ENCODE data around the gene FAM20B.
"Not testable (repeated sequence)": the region's sequence is repeated elsewhere in the genome, so short reads cannot be mapped to it uniquely, and the experiment has no call there.

DNA sequence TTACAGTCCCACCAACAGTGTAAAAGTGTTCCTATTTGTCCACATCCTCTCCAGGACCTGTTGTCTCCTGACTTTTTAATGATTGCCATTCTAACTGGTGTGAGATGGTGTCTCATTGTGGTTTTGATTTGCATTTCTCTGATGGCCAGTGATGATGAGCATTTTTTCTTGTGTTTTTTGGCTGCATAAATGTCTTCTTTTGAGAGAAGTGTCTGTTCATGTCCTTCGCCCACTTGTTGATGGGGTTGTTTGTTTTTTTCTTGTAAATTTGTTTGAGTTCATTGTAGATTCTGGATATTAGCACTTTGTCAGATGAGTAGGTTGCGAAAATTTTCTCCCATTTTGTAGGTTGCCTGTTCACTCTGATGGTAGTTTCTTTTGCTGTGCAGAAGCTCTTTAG, 37.5 kb upstream of the FAM20B start:
- not testable (repeated sequence) for TF ChIP-seq KDM5A (IDR thresholded peaks at IDR 0.05; ENCODE audit: borderline replicate concordance, low read length); ZNF335 (CRISPR knock-in tag; IDR thresholded peaks at IDR 0.05); EP300 (IDR thresholded peaks at IDR 0.05; ENCODE audit: low read depth in 2 of 2, low read length in 2 of 2); EP300 (CRISPR knock-in tag; IDR thresholded peaks at IDR 0.05; ENCODE audit: borderline replicate concordance); CREB1 (IDR thresholded peaks at IDR 0.05); CREB1 (CRISPR knock-in tag; IDR thresholded peaks at IDR 0.05); SRSF9 (IDR thresholded peaks at IDR 0.05; ENCODE audit: borderline replicate concordance, insufficient read depth, low read depth, low read length, poor library complexity, severe bottlenecking)
- TF ChIP-seq, protein P1, sequence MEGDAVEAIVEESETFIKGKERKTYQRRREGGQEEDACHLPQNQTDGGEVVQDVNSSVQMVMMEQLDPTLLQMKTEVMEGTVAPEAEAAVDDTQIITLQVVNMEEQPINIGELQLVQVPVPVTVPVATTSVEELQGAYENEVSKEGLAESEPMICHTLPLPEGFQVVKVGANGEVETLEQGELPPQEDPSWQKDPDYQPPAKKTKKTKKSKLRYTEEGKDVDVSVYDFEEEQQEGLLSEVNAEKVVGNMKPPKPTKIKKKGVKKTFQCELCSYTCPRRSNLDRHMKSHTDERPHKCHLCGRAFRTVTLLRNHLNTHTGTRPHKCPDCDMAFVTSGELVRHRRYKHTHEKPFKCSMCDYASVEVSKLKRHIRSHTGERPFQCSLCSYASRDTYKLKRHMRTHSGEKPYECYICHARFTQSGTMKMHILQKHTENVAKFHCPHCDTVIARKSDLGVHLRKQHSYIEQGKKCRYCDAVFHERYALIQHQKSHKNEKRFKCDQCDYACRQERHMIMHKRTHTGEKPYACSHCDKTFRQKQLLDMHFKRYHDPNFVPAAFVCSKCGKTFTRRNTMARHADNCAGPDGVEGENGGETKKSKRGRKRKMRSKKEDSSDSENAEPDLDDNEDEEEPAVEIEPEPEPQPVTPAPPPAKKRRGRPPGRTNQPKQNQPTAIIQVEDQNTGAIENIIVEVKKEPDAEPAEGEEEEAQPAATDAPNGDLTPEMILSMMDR (CRISPR knock-in tag; IDR thresholded peaks at IDR 0.05): not testable (repeated sequence)
